ENCODE measurements around the gene ZNF556.

ZNF556 gene

GRCh38 chr19:2867025-2867991 lies at the start of gene ZNF556:
TSS of gene ZNF556 (plus strand) at chr19:2867335. CDS start at chr19:2867422, 87 bp downstream.
- peak; percentile 95 for DNase-seq

- DNase-seq, result peak; percentile 94
These were observed 47.5 kb upstream of the ZNF556 start, which contains the start of gene ZNF554 for GRCh38 chr19:2819540-2820111. TSS of gene ZNF554 (plus strand) at chr19:2819868. CDS start at chr19:2820072, 204 bp downstream.

- DNase-seq, result no peak
These were observed 46.9 kb upstream of the ZNF556 start for GRCh38 chr19:2820112-2820702.

- DNase-seq, result no peak
These were observed 44.3 kb upstream of the ZNF556 start for GRCh38 chr19:2822846-2823245.

GRCh38 chr19:2823646-2824045 lies 43.5 kb upstream of the ZNF556 start:
- DNase-seq, result no peak

GRCh38 chr19:2824129-2824528 lies 43.0 kb upstream of the ZNF556 start:
- no peak for DNase-seq

GRCh38 chr19:2827022-2827421 lies 40.1 kb upstream of the ZNF556 start:
- no peak for DNase-seq

- no peak for DNase-seq
These were observed 39.2 kb upstream of the ZNF556 start for GRCh38 chr19:2827840-2828489.

- no peak for DNase-seq
These were observed 32.8 kb upstream of the ZNF556 start for GRCh38 chr19:2834294-2834871.

- DNase-seq, result no peak
These were observed 29.7 kb upstream of the ZNF556 start for GRCh38 chr19:2837430-2837829.

- DNase-seq, result peak; percentile 96
These were observed 26.0 kb upstream of the ZNF556 start, which contains the start of gene ZNF555 for GRCh38 chr19:2840794-2841791. TSS of gene ZNF555 (plus strand) at chr19:2841475. CDS start at chr19:2841573, 98 bp downstream.

- DNase-seq, result no peak
These were observed 25.1 kb upstream of the ZNF556 start for GRCh38 chr19:2841855-2842574.

GRCh38 chr19:2845107-2845506 lies 22.0 kb upstream of the ZNF556 start:
- no peak for DNase-seq

GRCh38 chr19:2846180-2846894 lies 20.8 kb upstream of the ZNF556 start:
- DNase-seq, result no peak

- no peak for DNase-seq
These were observed 19.6 kb upstream of the ZNF556 start for GRCh38 chr19:2847507-2847906.

GRCh38 chr19:2848616-2849015 lies 18.5 kb upstream of the ZNF556 start:
- no peak for DNase-seq

- no peak for DNase-seq
These were observed 16.7 kb upstream of the ZNF556 start for GRCh38 chr19:2850256-2850925.

GRCh38 chr19:2852598-2852997 lies 14.5 kb upstream of the ZNF556 start:
- no peak for DNase-seq

- no peak for DNase-seq
These were observed 14.0 kb upstream of the ZNF556 start for GRCh38 chr19:2853015-2853606.

Measured in T1000 (cell line).